Right ventricle myocardium superior (tissue), 1 donor: Measurements from ENCODE around the gene IL17RE. TPM values are rescaled to one million over a fixed set of nuclear protein-coding genes. Genes with fewer than 3 reads are reported as not detected.
"Not testable (repeated sequence)": the region's sequence is repeated elsewhere in the genome, so short reads cannot be mapped to it uniquely, and the experiment has no call there.

ENCODE experiments used
- ATAC-seq: fragments of 200-7000 bp; cut with Tn5 transposase; one replicate; pipeline ENCODE4 v1.9.1; 2020; ENCODE audit warnings: mild to moderate bottlenecking; ENCODE audit not compliant: poor library complexity
- DNase-seq: peaks from one replicate; pipeline ENCODE4 v3.0.0-alpha.2; 2020
- intact Hi-C: fragments of 100-400 bp; cut with DNase I; formaldehyde crosslinking; loops from one replicate; pipeline ENCODE4 v1.11.2; 2022
- total RNA-seq: library from RNA; stranded (reverse); fragmentation: NEBNext Ultra II Directional; extraction: Animal tissue kit (Norgen Biotek cat#: 25700); gene quantifications from one replicate; pipeline ENCODE4 v1.2.1, GENCODE V29; 2021
- donor health status: DM: no; HTN: yes; CAD: no; lungs with severe emphysema.

Gene IL17RE
- total RNA-seq, 1 donor from 2014 or later, result 0.46 TPM

DNA sequence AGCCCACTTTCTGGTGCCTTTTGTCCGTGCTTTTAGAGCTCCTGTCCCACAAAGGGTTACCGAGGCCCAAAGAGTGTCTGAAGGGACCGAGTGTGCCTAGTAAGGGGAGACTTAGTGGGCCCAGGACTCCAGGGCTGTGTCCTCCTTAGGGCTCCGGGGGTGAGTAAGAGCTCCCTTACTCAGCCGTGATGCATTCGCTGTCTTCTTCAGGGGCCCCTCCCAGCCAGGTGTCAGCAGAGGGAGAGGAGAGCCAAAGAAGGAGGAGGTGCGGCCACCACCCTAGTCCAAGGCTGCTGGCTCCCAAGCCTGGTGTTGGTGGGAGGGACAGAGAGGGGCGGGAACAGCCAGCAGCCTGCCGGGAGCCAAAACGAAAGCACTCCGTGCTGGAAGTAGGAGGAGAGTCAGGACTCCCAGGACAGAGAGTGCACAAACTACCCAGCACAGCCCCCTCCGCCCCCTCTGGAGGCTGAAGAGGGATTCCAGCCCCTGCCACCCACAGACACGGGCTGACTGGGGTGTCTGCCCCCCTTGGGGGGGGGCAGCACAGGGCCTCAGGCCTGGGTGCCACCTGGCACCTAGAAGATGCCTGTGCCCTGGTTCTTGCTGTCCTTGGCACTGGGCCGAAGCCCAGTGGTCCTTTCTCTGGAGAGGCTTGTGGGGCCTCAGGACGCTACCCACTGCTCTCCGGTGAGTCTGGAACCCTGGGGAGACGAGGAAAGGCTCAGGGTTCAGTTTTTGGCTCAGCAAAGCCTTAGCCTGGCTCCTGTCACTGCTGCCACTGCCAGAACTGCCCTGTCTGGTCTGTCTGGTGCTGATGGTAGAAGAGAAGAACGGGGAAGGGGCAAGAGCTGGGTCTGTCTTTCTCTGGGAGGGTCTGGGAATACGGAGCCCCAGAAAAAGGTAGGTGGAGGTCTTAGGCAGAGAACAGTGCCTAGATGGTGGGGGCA is 14.4 kb downstream of the IL17RE start, which contains the start of gene IL17RC:
Gene IL17RC (plus strand): TSS at position 365 of the 947 bp plus-strand sequence. CDS start 218 bp downstream, at position 583.
- intact Hi-C loops, result no loop called here
- DNase-seq (peak; percentile 91), ATAC-seq (peak; percentile 91)

DNA sequence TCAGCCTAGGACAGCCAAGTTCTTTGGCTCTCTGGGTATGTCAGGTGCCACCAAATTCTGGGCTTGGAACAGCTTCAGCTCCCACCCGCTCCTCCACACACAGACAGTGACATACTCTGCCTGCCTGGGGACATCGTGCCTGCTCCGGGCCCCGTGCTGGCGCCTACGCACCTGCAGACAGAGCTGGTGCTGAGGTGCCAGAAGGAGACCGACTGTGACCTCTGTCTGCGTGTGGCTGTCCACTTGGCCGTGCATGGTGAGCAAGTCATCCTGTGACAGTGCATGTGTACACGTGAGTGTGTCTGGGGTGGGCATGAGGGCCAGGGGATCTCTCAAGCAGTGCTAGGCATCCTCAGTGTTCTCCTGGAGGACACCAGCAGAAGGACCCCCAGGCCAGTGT is 15.2 kb downstream of the IL17RE start:
- intact Hi-C loops, result no loop called here

DNA sequence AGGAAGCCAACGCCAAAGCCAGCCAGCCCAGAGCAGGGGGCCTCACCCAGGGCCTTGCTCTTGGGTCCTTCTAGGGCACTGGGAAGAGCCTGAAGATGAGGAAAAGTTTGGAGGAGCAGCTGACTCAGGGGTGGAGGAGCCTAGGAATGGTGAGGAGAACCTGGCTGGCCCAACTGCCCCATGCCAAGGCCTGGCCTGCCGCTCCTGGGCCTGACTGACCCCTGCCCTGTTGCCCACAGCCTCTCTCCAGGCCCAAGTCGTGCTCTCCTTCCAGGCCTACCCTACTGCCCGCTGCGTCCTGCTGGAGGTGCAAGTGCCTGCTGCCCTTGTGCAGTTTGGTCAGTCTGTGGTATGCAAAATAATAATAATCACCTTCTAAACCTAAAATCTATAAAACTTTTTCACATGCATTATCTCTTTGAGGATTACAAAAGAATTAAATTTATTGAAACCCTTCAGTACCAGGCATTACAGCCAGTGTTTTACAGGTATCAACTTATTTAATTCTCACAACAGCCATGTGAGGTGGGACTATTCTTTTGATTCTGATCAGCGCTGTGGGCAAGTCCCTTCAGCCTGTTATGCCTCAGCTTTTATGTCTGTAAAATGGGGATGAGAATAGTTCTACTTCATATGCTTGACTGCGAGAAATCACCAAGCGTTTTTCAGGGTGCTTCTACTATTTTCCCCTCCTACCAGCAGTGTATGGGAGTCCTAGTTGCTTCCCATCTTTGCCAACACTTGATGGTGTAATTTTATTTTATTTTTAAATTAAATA is 15.8 kb downstream of the IL17RE start:
- ATAC-seq (no peak), DNase-seq (no peak)
- intact Hi-C loops, result no loop called here

More for the DNA sequence above, 15.2 kb downstream of the IL17RE start:
- DNase-seq (no peak), ATAC-seq (no peak)

DNA sequence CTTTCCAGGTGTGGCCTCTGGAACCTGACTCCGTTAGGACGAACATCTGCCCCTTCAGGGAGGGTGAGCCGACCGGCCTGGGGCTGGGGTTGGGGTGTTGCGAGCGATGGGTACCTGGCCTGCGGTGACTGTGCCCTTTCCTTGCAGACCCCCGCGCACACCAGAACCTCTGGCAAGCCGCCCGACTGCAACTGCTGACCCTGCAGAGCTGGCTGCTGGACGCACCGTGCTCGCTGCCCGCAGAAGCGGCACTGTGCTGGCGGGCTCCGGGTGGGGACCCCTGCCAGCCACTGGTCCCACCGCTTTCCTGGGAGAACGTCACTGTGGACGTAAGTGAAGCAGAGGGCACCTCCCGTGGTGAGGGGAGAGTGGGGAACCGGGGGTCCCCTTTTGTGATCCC is 25.5 kb downstream of the IL17RE start:
- ATAC-seq (no peak), DNase-seq (no peak)
- intact Hi-C loops, result no loop called here

DNA sequence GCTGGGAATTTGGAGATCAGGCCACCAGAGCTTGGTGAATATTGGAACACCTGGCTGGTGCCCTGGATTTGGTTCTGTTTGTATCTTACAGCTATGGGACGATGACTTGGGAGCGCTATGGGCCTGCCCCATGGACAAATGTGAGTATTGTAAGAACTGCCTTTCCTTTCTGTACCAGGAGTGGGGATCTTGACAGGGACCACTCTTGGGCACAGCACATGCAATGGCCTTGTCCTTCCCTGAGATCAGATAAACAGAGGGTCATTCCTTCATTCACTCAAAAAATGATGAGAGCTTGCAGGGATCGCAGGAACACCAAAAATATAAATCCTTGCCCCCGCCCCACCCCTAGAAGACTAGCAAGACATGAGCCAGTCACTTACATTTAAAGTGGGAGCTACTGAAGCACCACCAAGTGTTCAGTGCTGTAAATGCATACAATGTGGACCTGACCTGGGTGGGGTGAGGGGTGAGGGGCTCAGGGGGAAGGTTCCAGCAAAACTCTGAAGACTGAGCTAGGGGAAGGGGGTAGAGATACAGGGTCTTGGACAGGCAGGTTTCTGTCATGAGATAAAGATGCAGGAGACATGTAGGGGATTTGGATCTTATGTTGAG is 28.3 kb downstream of the IL17RE start:
- DNase-seq (no peak), ATAC-seq (no peak)
- intact Hi-C loops, result no loop called here

DNA sequence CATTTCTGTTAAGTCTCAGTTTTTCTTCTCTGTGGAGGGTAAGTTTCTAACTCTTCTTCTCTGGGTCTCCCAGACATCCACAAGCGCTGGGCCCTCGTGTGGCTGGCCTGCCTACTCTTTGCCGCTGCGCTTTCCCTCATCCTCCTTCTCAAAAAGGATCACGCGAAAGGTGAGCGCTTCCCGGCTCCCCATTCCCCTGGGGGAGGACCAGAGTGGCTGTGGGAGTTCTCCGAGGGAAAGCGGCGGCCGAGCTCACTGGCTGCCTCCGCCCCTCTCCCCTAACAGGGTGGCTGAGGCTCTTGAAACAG is 29.8 kb downstream of the IL17RE start:
- no peak for ATAC-seq
- no peak for DNase-seq
- intact Hi-C loops, result no loop called here

DNA sequence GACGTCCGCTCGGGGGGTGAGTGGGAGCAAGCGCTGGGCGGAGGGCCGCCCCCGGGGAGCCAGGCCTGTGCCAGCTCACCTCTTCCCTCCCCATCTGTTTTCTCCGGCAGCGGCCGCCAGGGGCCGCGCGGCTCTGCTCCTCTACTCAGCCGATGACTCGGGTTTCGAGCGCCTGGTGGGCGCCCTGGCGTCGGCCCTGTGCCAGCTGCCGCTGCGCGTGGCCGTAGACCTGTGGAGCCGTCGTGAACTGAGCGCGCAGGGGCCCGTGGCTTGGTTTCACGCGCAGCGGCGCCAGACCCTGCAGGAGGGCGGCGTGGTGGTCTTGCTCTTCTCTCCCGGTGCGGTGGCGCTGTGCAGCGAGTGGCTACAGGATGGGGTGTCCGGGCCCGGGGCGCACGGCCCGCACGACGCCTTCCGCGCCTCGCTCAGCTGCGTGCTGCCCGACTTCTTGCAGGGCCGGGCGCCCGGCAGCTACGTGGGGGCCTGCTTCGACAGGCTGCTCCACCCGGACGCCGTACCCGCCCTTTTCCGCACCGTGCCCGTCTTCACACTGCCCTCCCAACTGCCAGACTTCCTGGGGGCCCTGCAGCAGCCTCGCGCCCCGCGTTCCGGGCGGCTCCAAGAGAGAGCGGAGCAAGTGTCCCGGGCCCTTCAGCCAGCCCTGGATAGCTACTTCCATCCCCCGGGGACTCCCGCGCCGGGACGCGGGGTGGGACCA is 30.4 kb downstream of the IL17RE start:
- intact Hi-C loops, result no loop called here
- DNase-seq, result peak; percentile 89
- ATAC-seq, result peak; percentile 85

DNA sequence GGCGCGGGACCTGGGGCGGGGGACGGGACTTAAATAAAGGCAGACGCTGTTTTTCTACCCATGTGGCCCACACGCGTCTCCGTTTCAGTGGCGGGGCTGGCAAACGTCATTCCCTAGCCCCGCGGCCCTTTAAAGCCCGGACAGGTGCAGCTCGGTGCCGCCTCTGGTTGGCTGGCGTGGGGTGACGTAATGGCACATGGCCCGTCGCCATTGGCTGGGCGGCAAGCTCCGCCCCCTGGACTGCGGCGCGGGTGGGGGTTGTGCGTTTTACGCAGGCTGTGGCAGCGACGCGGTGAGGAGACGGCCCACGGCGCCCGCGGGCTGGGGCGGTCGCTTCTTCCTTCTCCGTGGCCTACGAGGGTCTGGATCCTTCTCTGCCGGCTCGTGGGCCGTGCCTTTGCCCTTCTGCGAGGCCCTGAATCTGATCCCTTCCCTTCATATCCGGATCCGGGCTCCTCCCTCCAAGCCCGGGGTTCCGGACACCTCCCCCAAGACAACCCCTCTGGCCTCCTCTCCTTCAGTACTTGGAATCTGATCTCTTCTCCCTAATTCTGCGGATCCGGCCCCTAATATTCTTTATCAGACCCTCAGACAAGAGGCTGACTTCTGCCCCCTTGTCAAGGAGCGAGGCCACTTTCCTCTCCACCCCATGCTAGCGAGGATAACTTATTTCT is 31.1 kb downstream of the IL17RE start, which contains the start of gene CRELD1:
Gene CRELD1 (plus strand): TSS at position 274 of the 674 bp plus-strand sequence. CDS start 605 bp downstream, outside the sequence.
- DNase-seq (peak; percentile 98), ATAC-seq (peak; percentile 97)
- intact Hi-C loops, result no loop called here

DNA sequence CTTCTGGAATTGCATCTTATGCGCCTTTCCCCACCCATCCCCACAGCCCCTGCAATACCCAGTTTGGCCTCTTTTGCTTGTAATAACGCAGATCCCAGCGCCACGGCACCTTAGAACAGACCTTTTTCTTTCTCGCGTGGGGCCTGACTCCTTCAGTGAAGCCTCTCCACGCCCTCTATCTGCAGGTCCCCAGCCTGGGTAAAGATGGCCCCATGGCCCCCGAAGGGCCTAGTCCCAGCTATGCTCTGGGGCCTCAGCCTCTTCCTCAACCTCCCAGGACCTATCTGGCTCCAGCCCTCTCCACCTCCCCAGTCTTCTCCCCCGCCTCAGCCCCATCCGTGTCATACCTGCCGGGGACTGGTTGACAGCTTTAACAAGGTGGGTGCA is 31.6 kb downstream of the IL17RE start:
- DNase-seq, result no peak
- no peak for ATAC-seq
- intact Hi-C loops, result no loop called here

DNA sequence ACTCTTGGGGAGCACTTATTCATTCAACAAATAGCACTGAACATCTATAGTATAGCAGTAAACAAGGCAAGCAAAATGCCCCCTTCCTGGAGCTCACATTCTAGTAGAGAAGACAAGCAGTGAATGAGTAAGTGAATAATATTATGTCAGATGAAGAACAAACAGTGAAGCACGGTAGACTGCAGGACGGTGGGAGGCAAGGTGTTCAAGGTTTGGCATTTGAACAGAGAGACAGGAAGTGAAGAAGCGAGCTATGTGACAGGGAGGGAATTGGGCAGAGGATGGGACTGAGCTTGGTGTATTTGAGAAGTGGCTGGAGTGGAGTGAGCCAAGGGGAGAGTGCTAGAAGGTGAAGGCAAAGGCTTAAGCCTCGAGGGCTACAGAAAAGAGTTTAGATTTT is 32.3 kb downstream of the IL17RE start:
- no peak for ATAC-seq
- intact Hi-C loops, result no loop called here

DNA sequence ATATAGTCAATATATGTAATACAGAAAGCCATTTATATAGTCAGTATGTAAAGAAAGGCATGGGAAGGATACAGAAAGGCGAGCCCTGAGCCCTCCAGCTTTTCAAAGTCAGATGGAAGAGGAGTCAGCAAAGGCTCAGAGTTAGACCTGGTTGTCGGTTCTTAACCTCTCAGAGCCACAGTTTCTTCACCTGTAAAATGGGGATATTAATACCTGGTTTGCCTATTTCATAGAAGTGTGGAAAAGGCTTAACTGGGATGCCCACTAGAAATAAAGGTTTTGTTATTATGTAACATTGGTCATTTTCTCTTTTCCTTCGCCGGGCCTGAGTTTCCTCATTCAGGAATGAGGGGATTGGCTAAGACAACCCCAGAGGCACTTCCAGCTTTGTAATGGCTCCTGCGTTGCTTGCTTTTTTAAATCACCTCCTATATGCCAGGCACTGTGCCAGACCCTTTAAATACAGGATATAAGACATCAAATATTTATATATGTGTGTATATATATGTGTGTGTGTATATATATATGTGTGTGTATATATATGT is 33.4 kb downstream of the IL17RE start:
- intact Hi-C loops, result no loop called here
- no peak for ATAC-seq
- no peak for DNase-seq

More for the DNA sequence above, 32.3 kb downstream of the IL17RE start:
- no peak for DNase-seq

DNA sequence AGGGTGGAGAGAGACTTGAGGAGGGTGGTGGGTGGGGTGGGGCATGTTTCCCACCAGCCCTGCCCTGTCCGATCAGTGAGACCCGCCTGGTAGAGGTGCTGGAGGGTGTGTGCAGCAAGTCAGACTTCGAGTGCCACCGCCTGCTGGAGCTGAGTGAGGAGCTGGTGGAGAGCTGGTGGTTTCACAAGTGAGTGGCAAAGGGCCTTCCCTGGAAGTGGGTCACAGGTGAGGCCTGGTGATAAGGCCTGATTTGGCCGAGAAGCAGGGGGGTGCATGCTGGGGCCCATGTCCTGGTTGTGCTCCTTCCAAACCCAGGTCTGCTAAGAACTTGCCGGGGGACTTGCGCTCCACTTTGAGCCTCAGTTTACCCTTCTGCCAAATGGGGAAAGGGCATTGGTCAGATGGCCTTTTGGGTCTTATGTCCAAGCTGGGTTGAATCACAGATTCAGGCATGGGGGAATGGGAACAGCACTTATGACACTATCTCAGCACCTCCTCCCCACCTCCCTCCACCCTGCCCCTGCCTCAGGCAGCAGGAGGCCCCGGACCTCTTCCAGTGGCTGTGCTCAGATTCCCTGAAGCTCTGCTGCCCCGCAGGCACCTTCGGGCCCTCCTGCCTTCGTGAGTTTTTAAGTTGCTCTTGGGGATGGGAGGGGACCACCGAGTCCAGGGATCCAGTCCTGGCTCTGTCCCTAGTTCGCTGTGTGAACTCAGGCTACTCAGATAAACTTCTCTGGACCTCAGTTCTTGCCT is 35.0 kb downstream of the IL17RE start:
- DNase-seq (no peak), ATAC-seq (no peak)
- intact Hi-C loops, result no loop called here

DNA sequence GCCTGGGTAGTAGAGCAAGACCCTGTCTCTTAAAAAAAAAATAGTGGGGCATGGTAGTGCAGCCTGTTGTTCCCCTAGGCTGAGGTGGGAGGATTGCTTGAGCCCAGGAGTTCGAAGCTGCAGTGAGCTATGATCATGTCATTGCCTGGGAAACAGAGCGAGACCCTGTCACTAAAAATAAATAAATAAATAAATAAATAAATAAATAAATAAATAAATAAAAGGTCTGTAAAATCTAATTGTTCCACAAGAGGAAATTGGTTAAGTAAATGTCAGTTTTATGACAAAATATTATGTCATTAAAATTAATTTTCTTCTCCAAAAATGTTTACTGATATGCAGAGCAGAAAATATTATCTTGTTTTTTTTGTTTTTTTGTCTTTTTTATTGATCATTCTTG is 36.3 kb downstream of the IL17RE start:
- intact Hi-C loops, result no loop called here
- ATAC-seq, result no peak
- DNase-seq, result no peak

DNA sequence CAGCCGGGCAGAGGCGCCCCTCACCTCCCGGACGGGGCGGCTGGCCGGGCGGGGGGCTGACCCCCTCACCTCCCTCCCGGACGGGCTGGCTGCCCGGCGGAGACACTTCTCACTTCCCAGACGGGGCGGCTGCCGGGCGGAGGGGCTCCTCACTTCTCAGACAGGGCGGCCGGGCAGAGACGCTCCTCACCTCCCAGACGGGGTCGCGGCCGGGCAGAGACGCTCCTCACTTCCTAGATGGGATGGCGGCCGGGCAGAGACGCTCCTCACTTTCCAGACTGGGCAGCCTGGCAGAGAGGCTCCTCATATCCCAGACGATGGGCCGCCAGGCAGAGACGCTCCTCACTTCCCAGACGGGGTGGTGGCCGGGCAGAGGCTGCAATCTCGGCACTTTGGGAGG is 37.3 kb downstream of the IL17RE start:
- ATAC-seq, DNase-seq, intact Hi-C loops: not testable (repeated sequence)

DNA sequence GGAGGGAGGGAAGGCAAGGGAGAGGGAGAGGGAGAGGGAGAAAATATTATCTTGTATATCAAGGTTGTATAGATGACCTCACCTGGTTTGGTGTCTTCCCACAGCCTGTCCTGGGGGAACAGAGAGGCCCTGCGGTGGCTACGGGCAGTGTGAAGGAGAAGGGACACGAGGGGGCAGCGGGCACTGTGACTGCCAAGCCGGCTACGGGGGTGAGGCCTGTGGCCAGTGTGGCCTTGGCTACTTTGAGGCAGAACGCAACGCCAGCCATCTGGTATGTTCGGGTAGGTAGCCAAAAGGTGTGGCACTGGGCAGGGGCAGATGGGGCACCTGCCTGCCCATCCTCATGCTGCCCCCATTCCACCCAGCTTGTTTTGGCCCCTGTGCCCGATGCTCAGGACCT is 38.1 kb downstream of the IL17RE start:
- ATAC-seq, result no peak
- intact Hi-C loops, result no loop called here
- no peak for DNase-seq

DNA sequence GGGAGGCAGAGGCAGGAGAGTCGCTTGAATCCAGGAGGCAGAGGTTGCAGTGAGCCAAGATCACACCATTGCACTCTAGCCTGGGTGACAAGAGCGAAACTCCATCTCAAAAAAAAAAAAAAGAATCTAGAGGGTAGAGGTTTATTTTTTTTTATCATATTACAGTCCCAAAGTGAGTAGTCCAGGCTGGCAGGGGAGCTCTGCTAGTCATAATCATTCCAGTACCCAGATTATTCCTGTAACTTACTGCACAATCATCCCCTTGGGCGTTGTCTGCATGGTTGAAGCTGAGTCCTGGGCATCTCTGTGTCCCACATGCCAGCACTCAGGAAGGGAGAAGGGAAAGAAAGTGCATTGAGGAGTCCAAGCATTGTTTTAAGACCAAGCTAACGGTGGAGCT is 39.5 kb downstream of the IL17RE start:
- intact Hi-C loops, result no loop called here
- DNase-seq (no peak), ATAC-seq (no peak)
